Stimulated activated CD4-positive, alpha-beta T cell treated with anti-CD3 and anti-CD28 coated beads, Interleukin-1b, Interleukin-23, amount 100 ng/mL, for 1 hour (primary cell): ENCODE results near the gene COG5.

ENCODE experiments used
- DNase-seq, 2 donors: peaks; one replicate each; pipeline ENCODE4 v3.0.0-alpha.2; 2020; ENCODE audit warnings: low read depth in 2 of 2

Gene COG5

GRCh38 chr7:107505997-107506673 lies 57.6 kb downstream of the COG5 start:
- no peak for DNase-seq

GRCh38 chr7:107505362-107505761 lies 58.4 kb downstream of the COG5 start:
- no peak for DNase-seq

GRCh38 chr7:107503687-107504086 lies 60.0 kb downstream of the COG5 start:
- no peak for DNase-seq

GRCh38 chr7:107502797-107503196 lies 60.9 kb downstream of the COG5 start:
- no peak for DNase-seq

- no peak for DNase-seq
Measured at GRCh38 chr7:107502154-107502553, 61.6 kb downstream of the COG5 start.

- no peak for DNase-seq
Measured at GRCh38 chr7:107501593-107501992, 62.1 kb downstream of the COG5 start.

GRCh38 chr7:107499731-107500130 lies 64.0 kb downstream of the COG5 start:
- DNase-seq, result no peak

GRCh38 chr7:107495516-107495915 lies 68.2 kb downstream of the COG5 start:
- DNase-seq, result no peak

- DNase-seq, result no peak
Measured at GRCh38 chr7:107494884-107495283, 68.8 kb downstream of the COG5 start.

- DNase-seq, result no peak
Measured at GRCh38 chr7:107494315-107494751, 69.4 kb downstream of the COG5 start.

- no peak for DNase-seq
Measured at GRCh38 chr7:107492875-107493274, 70.8 kb downstream of the COG5 start.

GRCh38 chr7:107486041-107486440 lies 77.7 kb downstream of the COG5 start:
- DNase-seq, result no peak

- DNase-seq, result no peak
Measured at GRCh38 chr7:107482571-107482970, 81.1 kb downstream of the COG5 start.

GRCh38 chr7:107480932-107481331 lies 82.8 kb downstream of the COG5 start:
- no peak for DNase-seq

- DNase-seq, result no peak
Measured at GRCh38 chr7:107479303-107479702, 84.4 kb downstream of the COG5 start.

GRCh38 chr7:107474104-107474521 lies 89.6 kb downstream of the COG5 start:
- no peak for DNase-seq

- no peak for DNase-seq
Measured at GRCh38 chr7:107472116-107472515, 91.6 kb downstream of the COG5 start.

- no peak for DNase-seq
Measured at GRCh38 chr7:107471292-107472070, 92.2 kb downstream of the COG5 start.

- DNase-seq, result no peak
Measured at GRCh38 chr7:107469929-107470328, 93.8 kb downstream of the COG5 start, which contains the start of gene GPR22. Gene GPR22 (plus strand): TSS chr7:107470057. CDS start chr7:107474061, 4,004 bp downstream.

- DNase-seq, result no peak
Measured at GRCh38 chr7:107468824-107469223, 94.9 kb downstream of the COG5 start.

GRCh38 chr7:107467972-107468371 lies 95.7 kb downstream of the COG5 start:
- no peak for DNase-seq

- no peak for DNase-seq
Measured at GRCh38 chr7:107464666-107465226, 99.0 kb downstream of the COG5 start.
